G401 (cell line): ENCODE results near the gene LTA. TPM values are rescaled to one million over a fixed set of nuclear protein-coding genes. Genes with fewer than 3 reads are reported as not detected.

Experiments used
- DNase-seq: peaks from one replicate; pipeline ENCODE4 v3.0.0-alpha.2; 2015; ENCODE audit warnings: low spot score
- in situ Hi-C: cut with HindIII; loops from 2 replicates; pipeline ENCODE4 v1.10.0; 2016; ENCODE audit warnings: low sequenced_read_pairs, mixed read lengths
- total RNA-seq: library from RNA; depleted of rRNA; stranded (reverse); fragments of >200 nt; shearing (Covaris generic); gene quantifications from 2 replicates; pipeline ENCODE4 v1.2.3, GENCODE V29; 2014; rRNA removed

LTA gene
- not detected in 2 replicates for total RNA-seq

DNA sequence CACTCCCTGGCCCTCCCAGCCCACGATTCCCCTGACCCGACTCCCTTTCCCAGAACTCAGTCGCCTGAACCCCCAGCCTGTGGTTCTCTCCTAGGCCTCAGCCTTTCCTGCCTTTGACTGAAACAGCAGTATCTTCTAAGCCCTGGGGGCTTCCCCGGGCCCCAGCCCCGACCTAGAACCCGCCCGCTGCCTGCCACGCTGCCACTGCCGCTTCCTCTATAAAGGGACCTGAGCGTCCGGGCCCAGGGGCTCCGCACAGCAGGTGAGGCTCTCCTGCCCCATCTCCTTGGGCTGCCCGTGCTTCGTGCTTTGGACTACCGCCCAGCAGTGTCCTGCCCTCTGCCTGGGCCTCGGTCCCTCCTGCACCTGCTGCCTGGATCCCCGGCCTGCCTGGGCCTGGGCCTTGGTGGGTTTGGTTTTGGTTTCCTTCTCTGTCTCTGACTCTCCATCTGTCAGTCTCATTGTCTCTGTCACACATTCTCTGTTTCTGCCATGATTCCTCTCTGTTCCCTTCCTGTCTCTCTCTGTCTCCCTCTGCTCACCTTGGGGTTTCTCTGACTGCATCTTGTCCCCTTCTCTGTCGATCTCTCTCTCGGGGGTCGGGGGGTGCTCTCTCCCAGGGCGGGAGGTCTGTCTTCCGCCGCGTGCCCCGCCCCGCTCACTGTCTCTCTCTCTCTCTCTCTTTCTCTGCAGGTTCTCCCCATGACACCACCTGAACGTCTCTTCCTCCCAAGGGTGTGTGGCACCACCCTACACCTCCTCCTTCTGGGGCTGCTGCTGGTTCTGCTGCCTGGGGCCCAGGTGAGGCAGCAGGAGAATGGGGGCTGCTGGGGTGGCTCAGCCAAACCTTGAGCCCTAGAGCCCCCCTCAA is at the start of gene LTA:
Gene LTA, plus strand, starts transcription at position 249 of the 871 bp plus-strand sequence. Its CDS starts 454 bp downstream, at position 703.
- in situ Hi-C loops, result no loop called here
- no peak for DNase-seq

DNA sequence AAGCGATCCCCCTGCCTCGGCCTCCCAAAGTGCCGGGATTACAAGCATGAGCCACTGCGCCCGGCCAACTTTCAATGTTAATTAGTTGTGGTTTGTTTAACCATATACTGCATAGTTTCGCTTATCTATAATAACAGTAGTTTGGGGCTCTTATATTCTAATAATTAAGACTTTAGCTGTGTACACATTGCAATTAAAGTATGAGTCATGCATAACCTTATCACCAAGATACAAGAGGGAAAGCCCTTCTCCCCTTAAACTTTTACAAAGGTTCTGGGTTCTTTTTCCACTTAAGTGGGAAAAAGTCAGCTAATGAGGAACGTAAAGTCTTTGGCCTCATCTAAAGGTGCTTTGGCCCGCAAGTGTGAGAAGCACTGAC is 46.5 kb upstream of the LTA start:
- no peak for DNase-seq
- in situ Hi-C loops, result no loop called here

DNA sequence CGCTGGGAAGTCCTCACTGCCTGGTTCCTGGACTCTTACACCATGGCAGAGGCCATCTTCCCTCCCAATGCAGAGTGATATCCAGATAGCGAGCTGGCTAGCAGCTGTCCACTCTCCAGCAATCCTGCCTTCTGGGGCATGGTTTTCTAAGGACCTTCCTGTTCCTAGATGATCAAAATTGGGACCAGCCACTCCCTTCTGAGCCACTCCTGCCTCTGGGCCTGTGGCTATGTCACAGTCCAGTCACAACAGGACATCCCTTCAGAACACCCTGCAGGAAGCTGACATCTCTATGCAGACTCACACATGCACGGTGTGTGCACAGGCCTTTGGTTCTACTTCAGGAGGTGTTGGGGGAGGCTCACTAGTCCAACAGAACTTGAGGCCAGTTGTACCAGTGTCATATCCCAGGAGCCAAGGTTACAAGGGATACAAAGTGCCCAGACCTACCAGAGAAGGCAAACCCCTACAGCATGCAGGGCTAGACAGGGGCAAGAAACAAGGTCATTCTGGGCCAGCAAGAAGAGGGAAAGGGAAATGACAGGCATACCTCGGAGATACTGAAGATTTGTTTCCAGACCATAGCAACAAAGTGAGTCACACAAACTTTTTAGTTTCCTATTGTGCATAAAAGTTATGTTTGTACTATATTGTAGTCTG is 46.0 kb upstream of the LTA start:
- in situ Hi-C loops, result no loop called here
- DNase-seq, result no peak

GRCh38 chr6:31528307-31528777 is 43.7 kb upstream of the LTA start:
- DNase-seq, result no peak
- in situ Hi-C loops, result no loop called here

DNA sequence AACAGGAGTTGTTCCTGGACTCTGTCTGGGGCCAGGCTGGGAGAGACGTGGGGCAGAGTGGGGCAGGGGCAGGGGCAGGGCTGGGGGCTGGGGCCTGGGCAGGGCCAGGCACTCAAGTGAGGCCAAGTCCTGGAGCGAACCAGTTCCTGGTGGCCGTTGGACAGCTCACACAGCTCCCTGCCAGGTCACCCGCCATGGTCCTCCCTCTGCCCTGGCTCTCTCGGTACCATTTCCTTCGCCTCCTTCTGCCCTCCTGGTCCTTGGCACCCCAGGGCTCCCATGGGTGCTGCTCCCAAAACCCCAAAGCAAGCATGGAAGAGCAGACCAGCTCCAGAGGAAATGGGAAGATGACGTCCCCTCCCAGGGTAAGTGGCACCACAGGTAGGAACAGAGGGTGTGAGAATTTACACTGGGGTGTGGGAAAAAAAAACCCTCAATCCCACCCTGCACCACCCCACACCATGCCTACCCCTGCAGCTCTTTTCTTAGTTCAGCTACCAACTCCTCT is 43.2 kb upstream of the LTA start, which contains the start of gene MCCD1:
Gene MCCD1, plus strand, starts transcription at position 142 of the 508 bp plus-strand sequence. Its CDS starts 53 bp downstream, at position 195.
- no peak for DNase-seq
- in situ Hi-C loops, result no loop called here

GRCh38 chr6:31529329-31530150 is 42.5 kb upstream of the LTA start:
- in situ Hi-C loops, result no loop called here
- no peak for DNase-seq

DNA sequence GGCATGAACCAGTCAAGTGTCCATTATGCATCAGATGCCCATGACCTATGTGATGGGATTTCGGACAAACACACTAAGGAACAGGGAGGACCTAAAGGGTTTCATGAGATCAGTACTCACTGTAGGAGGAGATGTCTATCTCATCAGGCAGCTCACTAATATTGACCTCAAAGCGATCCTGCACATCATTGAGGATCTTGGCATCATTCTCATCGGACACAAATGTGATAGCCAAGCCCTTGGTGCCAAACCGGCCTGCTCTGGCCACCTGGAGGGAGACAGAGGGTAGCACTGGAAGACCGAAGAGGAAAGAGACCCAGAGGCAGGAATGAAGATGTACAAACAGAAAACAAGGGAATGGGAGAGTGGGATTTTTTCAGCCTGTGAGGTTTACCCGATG is 41.4 kb upstream of the LTA start:
- no peak for DNase-seq

GRCh38 chr6:31531162-31531561 is 40.9 kb upstream of the LTA start:
- in situ Hi-C loops, result no loop called here
- DNase-seq, result no peak

More for the DNA sequence above, 41.4 kb upstream of the LTA start:
- in situ Hi-C loops, result no loop called here

DNA sequence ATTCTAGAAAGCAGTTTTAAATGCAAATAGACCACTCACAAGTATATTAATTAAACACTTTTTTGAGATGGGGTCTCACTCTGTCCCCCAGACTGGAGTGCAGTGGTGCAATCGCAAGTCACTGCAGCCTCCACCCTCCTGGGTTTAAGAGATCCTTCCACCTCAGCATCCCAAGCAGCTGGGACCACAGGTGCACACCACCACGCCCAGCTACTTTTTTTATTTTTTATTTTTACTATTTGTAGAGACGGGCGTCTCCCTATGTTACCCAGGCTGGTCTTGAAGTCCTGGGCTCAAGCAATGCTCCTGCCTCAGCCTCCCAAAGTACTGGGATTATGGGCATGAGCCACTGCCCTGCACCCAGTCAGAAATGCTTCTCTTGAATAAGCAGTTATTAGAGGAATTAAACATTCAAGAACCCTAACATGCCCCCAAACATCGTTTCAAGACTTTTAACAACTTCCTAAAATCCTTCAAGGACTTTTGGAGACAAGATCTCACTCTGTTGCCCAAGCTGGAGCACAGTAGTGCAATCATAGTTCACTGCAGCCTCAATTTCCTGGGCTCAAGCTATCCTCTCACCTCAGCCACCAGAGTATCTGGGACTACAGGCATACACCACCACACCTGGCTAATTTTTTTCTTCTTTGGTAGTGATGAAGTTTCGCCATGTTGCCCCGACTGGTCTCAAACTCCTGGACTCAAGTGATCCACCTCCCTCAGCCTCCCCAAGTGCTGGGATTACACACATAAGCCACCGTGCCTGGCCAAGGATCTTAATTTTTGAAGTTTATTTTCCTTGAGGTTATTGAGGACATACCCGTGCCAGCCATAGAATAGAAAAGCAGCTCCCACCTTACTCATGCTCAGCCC is 40.1 kb upstream of the LTA start:
- DNase-seq, result no peak
- in situ Hi-C loops, result no loop called here

GRCh38 chr6:31532644-31533454 is 39.2 kb upstream of the LTA start:
- in situ Hi-C loops, result no loop called here
- no peak for DNase-seq

- in situ Hi-C loops, result no loop called here
- DNase-seq, result no peak
Measured at GRCh38 chr6:31533455-31533841, 38.6 kb upstream of the LTA start.

- in situ Hi-C loops, result no loop called here
Measured at GRCh38 chr6:31534011-31534410, 38.1 kb upstream of the LTA start.

DNA sequence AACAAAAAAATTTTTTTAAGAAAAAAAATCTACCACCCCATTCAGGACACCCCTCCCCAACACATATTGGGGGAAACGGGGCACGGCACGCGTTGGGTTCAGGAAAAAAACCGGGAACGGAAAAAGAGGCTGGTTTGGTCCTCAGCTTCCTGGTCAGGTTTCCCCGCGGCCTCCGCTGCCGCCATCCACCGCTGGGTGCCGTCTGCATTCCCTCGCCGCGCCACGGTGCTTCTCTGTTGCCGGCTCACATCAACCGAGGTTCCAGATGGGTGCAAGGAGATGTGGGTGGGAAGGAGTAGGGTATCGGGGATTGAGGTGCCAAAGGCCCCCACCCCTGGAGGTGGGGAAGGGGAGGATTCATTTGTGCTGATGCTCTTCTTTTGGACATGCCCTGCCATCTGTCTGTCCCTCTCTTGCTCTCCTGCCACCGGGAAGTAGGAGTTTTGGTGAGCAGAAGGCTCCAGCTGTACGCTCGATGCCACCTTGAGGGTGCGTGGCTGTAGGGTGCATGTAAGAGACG is 37.5 kb upstream of the LTA start:
- DNase-seq, result no peak
- in situ Hi-C loops, result no loop called here

More at GRCh38 chr6:31534011-31534410, 38.1 kb upstream of the LTA start:
- no peak for DNase-seq

- in situ Hi-C loops, result no loop called here
Measured at GRCh38 chr6:31535538-31536324, 36.4 kb upstream of the LTA start.

DNA sequence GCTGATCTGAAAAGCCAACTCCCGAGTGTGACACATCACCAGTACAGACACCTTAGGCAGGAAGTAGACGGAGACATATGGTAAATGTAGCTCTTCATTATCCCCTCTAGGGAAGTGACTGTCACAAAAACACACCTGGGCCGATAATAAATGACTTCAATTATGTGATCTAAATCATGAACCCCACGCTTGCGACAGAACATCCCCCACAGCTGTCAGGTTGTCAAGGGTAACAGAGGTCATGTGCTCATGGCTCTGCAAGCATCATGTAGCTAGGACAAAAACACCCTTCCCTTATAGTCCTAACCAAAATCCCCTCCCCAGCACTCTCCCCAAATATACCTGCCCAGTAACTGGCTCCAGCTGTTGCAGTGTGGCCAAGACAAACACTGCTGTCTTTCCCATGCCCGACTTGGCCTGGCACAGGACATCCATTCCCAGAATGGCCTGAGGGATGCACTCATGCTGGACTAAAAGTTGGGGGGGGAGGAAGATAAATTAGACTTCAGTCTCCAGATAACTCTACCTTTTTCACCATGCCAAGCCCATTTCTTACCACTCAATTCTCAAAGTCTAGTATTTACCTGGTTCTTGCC is 33.2 kb upstream of the LTA start:
- in situ Hi-C loops, result no loop called here
- DNase-seq, result no peak

More at GRCh38 chr6:31535538-31536324, 36.4 kb upstream of the LTA start:
- DNase-seq, result no peak

GRCh38 chr6:31540640-31541039 is 31.4 kb upstream of the LTA start:
- no peak for DNase-seq
- in situ Hi-C loops, result loop anchor here (5.0 kb wide), 1 partner anchor 42 kb away; the partner anchor contains the start of gene LTB
